ENCODE measurements around the gene ELF1. TPM values are rescaled to one million over a fixed set of nuclear protein-coding genes. Genes with fewer than 3 reads are reported as not detected.

ELF1 gene
- total and polyA plus RNA-seq, 8 donors = 9.4 to 61.6 (median 36.7) TPM

DNA sequence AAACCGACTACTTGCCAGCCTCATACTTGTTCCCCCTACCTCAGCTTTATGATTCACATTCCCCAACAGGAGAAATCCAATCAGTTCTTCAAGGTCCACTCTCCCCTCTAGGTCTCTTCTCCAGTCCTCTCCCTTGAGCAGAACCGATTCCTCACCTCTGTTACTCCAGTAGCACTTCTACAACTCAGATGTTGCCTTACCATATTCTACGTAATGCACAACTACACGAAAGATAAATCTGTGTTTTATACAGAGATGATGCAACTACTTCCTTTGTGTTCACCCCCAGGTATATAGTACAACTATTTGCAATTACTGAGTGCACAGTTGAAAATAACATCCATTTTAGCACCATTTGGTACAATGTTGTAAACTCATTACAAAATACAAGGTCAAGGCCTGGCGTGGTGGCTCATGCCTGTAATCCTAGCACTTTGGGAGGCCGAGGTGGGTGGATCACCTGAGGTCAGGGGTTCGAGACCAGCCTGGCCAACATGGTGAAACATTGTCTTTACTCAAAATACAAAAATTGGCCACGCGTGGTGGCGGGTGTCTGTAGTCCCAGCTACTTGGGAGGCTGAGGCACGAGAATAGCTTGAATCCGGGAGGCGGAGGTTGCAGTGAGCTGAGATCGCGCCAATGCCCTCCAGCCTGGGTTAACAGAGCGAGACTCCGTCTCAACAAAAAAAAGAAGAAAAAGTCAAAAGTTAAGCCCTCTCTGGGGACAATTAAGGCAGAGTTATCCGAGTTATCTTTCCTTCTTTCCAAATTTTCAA lies 39.4 kb upstream of the ELF1 start:
- TF ChIP-seq, protein P1, sequence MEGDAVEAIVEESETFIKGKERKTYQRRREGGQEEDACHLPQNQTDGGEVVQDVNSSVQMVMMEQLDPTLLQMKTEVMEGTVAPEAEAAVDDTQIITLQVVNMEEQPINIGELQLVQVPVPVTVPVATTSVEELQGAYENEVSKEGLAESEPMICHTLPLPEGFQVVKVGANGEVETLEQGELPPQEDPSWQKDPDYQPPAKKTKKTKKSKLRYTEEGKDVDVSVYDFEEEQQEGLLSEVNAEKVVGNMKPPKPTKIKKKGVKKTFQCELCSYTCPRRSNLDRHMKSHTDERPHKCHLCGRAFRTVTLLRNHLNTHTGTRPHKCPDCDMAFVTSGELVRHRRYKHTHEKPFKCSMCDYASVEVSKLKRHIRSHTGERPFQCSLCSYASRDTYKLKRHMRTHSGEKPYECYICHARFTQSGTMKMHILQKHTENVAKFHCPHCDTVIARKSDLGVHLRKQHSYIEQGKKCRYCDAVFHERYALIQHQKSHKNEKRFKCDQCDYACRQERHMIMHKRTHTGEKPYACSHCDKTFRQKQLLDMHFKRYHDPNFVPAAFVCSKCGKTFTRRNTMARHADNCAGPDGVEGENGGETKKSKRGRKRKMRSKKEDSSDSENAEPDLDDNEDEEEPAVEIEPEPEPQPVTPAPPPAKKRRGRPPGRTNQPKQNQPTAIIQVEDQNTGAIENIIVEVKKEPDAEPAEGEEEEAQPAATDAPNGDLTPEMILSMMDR (IDR thresholded peaks at IDR 0.05) = no peak
- H3K36me3 ChIP-seq = no peaks in the 10 kb centered on the region
- WGBS, 2 donors = 32 to 46% methylated on average over 18 of the region's 18 CpGs
- peak in 3 of 6 donors; percentile 23 to 45 (median 25) for DNase-seq
- no peaks in the 10 kb centered on the region for H3K9me3 ChIP-seq
- FAIRE-seq = no peak
- no peak for ATAC-seq
- peak overlapping the region in 3 of 4 donors; percentile 74 to 81 (median 74) for H3K4me3 ChIP-seq
- H3K27ac ChIP-seq = peak overlapping the region; percentile 18 to 96 (median 59)
- H3K4me1 ChIP-seq = peaks cover 19 to 56% (median 33%) of the 10 kb centered on the region in 3 donors
- no peaks in the 10 kb centered on the region for H3K27me3 ChIP-seq
- intact Hi-C loops (cut with DNase I) = loop anchor here in 2 of 3 donors (10.0 kb wide), 1 partner anchor 64 kb away; no protein-coding TSS in a partner anchor

- Histone ChIP-seq H3K4me3 (peak overlapping the region in 2 of 4 donors; percentile 74 to 81), H3K4me1 (peaks cover 15 to 58% (median 31%) of the 10 kb centered on the region in 3 donors), H3K27ac (peak overlapping the region in 2 of 4 donors; percentile 6 to 45)
Observed at GRCh38 chr13:41056826-41057711, 38.0 kb upstream of the ELF1 start.

GRCh38 chr13:41056194-41056593 lies 37.1 kb upstream of the ELF1 start:
- no peak for DNase-seq
- H3K9me3 ChIP-seq = no peaks in the 10 kb centered on the region
- H3K4me3 ChIP-seq = no peak overlapping the region
- peaks cover 18 to 61% (median 40%) of the 10 kb centered on the region in 3 donors for H3K4me1 ChIP-seq
- H3K27me3 ChIP-seq = no peaks in the 10 kb centered on the region
- ATAC-seq = no peak
- intact Hi-C loops (cut with DNase I) = loop anchor here in 2 of 3 donors (10.0 kb wide), 1 partner anchor 61 kb away; no protein-coding TSS in a partner anchor
- FAIRE-seq = no peak
- H3K27ac ChIP-seq = peak overlapping the region in 2 of 4 donors; percentile 6 to 45
- H3K36me3 ChIP-seq = no peaks in the 10 kb centered on the region
- TF ChIP-seq, protein P1 (IDR thresholded peaks at IDR 0.05) = no peak

More at GRCh38 chr13:41056826-41057711, 38.0 kb upstream of the ELF1 start:
- 37 to 39% methylated on average over 11 of the region's 11 CpGs for WGBS, 2 donors
- H3K27me3 ChIP-seq = no peaks in the 10 kb centered on the region
- ATAC-seq = no peak
- H3K36me3 ChIP-seq = no peaks in the 10 kb centered on the region
- FAIRE-seq = no peak
- DNase-seq = no peak
- TF ChIP-seq, protein P1 (IDR thresholded peaks at IDR 0.05) = no peak
- intact Hi-C loops (cut with DNase I) = loop anchor here in 2 of 3 donors (10.0 kb wide), 1 partner anchor 62 kb away; no protein-coding TSS in a partner anchor
- H3K9me3 ChIP-seq = no peaks in the 10 kb centered on the region

GRCh38 chr13:41054919-41055619 lies 36.0 kb upstream of the ELF1 start:
- 69 to 78% methylated on average over 5 of the region's 5 CpGs for WGBS, 2 donors
- no peak for DNase-seq
- FAIRE-seq = no peak
- H3K27me3 ChIP-seq = no peaks in the 10 kb centered on the region
- H3K27ac ChIP-seq = peak overlapping the region in 1 of 4 donors; percentile 45
- no peaks in the 10 kb centered on the region for H3K9me3 ChIP-seq
- intact Hi-C loops (cut with DNase I) = loop anchor here in 2 of 3 donors (10.0 kb wide), 1 partner anchor 60 kb away; no protein-coding TSS in a partner anchor
- TF ChIP-seq, protein P1 (IDR thresholded peaks at IDR 0.05) = no peak
- no peak for ATAC-seq
- H3K4me1 ChIP-seq = peaks cover 20 to 71% (median 44%) of the 10 kb centered on the region in 3 donors
- H3K4me3 ChIP-seq = no peak overlapping the region
- no peaks in the 10 kb centered on the region for H3K36me3 ChIP-seq
